Activated CD4-positive, alpha-beta T cell treated with anti-CD3 and anti-CD28 coated beads for 48 hours (primary cell): Measurements from ENCODE around the gene HADH.
A peak's percentile ranks its signal among the peaks of the same experiment; 100 is the strongest.
"Not testable (repeated sequence)": the region's sequence is repeated elsewhere in the genome, so short reads cannot be mapped to it uniquely, and the experiment has no call there.

ENCODE experiments used
- DNase-seq: peaks from one replicate; pipeline ENCODE4 v3.0.0-alpha.2; 2020

The HADH gene

GRCh38 chr4:107996949-107997788 lies 7.5 kb downstream of the HADH start:
- DNase-seq: no peak

DNA sequence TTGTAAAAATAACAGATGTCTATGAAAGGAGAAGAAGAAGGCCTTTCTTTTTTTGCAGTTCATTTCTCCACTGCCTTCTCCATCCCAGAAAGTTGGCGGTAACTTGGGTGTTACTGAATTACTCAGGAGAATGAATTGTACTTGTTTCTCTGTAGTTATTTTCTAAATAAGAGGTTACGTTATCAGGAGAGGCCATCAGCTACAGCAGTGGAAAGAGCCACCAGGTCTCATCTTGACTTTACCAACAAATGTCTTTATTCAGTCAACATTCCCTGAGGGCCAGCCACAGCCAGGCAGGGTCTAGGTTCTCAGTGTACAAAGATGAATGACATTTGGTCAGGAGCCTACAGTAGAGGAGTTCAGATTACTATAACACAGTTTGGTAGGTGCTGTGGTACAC lies 8.1 kb downstream of the HADH start:
- no peak for DNase-seq

DNA sequence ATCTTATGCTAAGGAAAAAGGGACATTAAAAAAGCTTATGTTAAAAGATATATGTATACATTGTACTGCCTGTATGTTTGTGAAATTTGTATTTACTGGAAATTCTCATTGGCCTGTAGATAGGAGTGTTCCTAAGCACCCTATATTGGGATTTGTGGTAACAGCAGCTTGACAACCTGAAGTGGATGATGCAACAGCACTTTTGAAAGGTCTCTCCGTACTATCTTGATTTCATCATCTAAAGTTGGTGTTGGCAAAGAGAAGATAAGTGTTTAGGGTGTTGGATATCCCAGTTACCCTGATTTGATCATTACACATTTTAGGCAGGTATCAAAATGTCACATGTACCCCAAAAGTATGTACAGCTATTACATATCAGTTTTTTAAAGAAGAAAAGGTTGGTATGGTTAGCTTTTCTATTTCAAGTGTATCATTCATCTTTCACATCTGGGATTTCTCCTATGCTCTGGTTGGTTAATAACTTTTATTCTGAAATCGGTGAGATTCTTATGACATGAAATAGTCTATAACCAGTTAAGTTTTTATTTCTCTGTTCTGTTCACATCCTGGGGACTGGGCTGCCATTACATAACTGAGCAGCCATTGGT lies 10.3 kb downstream of the HADH start:
- no peak for DNase-seq

DNA sequence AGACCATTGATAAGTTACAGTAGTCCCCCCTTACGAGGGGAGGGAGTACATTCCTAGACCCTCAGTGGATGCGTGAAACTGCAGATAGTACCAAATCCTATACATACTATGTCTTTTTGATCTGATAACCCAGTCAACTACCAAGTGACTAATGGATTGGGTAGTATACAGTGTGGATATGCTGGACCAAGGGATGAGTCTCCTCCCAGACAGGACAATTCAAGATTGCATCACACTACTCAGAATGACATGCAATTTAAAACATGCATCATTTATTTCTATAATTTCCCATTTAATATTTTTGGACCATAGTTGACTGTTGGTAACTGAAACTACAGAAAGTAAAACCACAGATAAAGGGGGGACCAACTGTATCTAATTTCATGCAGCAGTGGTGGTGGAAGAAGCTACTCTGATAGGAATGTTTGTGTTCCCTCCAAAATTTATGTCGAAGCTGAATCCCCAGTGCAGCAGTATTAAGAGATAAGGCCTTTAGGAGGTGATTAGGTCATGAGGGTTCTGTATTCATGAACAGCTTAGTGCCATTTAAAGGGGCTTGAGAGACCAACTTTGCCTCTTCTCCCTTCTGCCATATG lies 11.9 kb downstream of the HADH start:
- DNase-seq: no peak

DNA sequence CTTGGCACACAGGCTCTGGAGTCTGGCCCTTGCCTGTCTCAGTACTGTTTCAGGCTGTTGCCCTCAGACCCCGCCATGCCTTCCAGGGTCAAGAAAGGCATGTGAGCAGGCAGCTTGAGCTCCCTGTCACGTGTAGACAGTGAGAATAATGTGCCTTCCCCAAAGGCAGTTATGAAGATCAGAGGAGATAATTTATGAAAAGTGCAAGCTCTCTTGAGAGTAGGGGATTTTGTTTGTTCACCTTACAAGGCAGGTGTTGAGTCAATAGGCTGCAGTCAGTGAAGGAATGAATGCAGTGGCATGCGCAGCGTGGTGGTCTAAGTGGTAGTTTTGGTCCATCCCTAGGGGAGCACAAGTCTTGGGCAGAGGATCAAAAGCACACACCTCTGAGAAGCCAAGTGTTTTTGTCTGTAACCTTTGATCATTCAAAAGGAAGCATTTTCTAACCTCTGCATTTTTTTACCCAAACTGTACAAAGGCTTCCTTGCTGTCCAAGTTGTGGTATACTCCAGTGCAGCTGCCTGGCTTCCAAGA lies 14.4 kb downstream of the HADH start:
- no peak for DNase-seq

GRCh38 chr4:108004646-108005045 lies 15.0 kb downstream of the HADH start:
- DNase-seq: no peak

DNA sequence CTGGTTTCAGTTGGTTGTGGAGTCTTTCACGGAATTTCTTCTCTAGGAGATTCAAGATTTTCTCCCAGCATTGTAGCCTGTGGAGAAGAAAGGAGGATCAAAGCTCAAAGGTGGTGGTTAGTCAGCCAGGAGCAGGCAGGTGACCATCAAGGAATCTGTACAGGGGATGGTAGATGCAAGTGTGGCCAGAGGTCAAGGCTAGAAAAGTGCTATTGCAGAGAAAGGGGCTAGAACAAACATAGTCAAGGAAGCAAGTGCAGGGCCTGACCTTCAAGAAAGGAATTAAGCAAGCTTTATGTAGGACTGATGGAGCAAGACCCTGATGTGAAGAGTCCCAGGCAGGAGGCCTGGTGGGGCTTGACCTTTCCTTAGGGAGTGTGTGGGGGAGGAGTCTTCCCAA lies 16.1 kb downstream of the HADH start:
- no peak for DNase-seq

DNA sequence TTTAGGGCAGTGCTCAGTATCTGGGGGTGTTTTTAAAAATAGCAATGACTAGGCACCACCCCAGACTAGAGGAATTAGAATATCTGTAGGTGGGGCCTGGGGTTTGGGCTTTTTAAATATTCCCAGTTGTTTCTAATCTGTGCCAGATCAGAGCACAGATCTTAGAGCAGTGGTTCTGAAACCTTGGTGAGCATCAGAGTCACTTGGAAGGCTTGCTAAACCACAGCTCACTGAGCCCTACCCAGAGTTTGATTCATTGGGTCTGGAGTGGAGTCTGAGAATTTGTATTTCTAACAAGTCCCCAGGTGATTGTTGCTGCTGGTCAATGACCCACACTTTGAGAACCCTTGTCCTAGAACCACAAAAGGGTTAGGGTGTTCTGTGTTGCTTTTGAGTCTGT lies 16.7 kb downstream of the HADH start:
- peak; percentile 9 for DNase-seq

DNA sequence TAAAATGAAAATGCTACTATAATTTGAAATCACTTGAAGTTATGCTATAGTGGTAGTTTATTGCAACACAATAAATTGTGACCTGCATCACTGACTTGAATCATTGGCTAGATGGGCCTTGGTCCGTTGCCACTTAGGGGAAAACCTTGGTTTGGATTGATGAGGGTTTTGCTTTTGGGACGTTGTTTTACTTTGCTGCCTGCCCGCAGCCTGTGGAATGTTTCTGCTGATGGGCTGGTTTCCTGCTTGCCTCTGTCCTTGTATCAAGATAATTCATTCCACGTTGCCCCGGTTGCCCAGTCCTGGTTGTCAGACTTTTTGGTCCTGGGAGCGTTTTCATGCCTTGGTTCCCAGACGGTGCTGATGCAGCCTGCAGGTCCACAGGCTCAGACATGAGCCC lies 18.3 kb downstream of the HADH start:
- no peak for DNase-seq

- DNase-seq: no peak
Measured at GRCh38 chr4:108008721-108009120, 19.0 kb downstream of the HADH start.

- no peak for DNase-seq
Measured at GRCh38 chr4:108010167-108010566, 20.5 kb downstream of the HADH start.

GRCh38 chr4:108012382-108012781 lies 22.7 kb downstream of the HADH start:
- not testable (repeated sequence) for DNase-seq

DNA sequence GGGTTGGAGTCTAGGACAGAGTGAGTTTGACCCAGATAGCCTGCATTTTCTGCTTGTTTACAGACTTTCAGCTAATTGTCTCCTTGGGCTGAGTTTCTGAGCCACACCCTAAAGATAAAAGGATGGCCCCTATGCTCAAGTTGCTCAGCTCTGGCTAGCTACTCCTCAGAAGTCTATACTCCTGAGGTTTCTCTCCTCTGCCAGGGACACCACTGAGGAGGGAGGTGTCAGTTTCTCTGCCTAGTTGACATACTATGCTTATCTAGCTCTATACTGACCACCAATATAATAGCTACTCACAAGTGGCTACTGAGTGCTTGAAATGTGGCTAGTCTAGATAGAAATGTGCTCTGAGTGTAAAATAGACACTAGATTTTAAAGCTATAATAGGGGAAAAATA lies 23.6 kb downstream of the HADH start:
- no peak for DNase-seq

- no peak for DNase-seq
Measured at GRCh38 chr4:108013955-108014354, 24.3 kb downstream of the HADH start.

GRCh38 chr4:108018040-108018883 lies 28.6 kb downstream of the HADH start:
- peak; percentile 89 for DNase-seq

DNA sequence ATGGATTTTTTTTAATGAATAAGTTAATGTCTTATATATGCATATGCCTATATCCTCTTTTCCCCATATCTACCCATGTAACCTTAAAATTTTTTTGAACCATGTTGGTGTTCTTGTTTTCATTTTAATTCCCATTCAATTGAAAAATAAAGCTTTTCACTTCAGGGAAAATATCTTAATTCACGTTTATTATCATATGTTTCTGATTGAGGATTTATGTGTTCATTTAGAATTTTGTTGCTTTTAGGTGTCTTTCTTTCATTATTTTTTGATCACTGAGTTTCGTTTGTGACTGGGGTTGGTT lies 29.1 kb downstream of the HADH start:
- DNase-seq: no peak

DNA sequence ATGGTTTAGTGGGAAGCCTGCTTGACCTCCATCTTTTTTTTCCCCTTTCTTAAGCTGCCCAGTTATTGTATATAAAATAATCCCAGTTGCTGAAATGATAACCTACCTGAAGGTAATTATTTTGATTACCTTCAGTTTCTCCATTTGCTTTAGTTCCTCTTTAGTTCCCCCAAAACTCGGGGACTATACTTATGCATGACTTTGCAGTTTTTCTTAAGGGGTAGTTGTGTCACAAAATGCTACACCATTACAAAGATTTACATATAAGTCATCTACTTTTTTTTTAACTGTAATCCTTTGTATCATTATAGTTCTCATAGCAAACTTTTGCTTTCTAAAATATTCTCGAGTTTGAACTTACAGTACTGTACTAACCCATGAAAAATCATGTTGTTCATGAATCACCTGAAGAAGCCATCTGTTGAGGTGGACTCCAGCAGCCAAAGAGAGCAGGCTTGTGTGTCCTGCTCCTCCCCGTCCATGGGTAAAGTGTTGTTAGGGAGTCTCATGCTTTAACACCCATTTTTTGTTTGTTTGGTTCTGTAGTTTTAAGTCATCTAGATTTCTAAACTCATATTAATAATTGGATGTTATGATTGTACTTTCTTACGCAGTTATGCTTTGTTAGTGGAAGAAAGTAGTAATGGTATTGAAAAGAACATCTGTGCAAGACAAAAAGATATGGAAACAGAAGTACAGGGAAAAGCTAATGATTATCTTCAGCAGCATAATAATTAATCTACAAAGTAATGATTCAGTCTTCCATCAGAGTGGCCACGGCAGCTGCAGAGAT lies 34.6 kb downstream of the HADH start:
- no peak for DNase-seq

- DNase-seq: no peak
Measured at GRCh38 chr4:108024878-108025165, 35.1 kb downstream of the HADH start.

GRCh38 chr4:108029016-108029720 lies 39.5 kb downstream of the HADH start:
- DNase-seq: peak; percentile 64

DNA sequence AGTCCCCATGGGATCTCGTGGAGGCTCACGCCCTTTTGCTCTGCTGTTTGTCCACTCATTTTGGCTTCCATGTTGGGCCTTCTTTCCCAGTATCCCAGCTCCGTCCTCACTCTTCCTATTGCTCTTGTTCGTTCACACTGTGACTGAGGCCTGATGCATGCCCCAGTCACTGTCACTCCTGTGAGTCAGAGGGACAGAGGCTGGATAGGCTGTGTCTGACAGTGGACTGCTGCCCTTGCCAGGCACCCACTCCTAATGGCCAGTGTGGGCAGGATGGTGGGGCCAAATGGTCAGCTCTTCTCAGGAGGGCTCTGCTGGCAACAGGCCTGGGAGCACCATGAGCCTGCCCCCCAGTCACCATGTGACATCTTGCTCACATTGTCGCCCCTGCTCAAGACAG lies 40.0 kb downstream of the HADH start:
- no peak for DNase-seq

DNA sequence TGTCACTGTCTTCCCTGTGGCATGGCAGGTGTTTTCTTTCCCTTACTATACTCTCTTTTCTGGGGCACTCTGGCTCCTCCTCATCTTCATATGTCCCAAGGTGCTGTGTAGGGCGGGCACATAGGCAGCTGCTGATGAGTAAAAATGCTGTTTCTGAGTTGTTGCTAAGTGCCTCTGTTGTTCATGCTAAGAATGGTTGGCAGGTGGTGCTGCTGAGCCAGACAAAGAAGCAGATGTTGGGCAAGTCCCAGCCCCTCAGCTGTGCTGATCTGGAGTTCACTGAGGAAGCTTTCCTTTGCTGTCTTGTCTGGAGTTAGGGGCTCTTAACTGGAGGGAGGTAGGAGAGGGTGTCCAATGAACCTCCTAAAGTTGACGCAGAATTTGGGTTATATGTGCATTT lies 40.6 kb downstream of the HADH start:
- DNase-seq: peak; percentile 80
